Activated effector memory CD4-positive, alpha-beta T cell treated with Interleukin-2 at 50 U/mL for 16 hours (primary cell): ENCODE results near the gene DCHS1.

ENCODE experiments used
- DNase-seq: peaks from one replicate; pipeline ENCODE4 v3.0.0-alpha.2; 2020

Gene DCHS1

GRCh38 chr11:6642957-6643356, 12.7 kb downstream of the DCHS1 start:
- no peak for DNase-seq

GRCh38 chr11:6640985-6641701, 14.5 kb downstream of the DCHS1 start:
- no peak for DNase-seq

GRCh38 chr11:6640036-6640984, 15.3 kb downstream of the DCHS1 start:
- DNase-seq: no peak

GRCh38 chr11:6638429-6638828, 17.2 kb downstream of the DCHS1 start:
- DNase-seq: no peak

- no peak for DNase-seq
Measured at GRCh38 chr11:6637871-6638270, 17.7 kb downstream of the DCHS1 start.

- DNase-seq: no peak
Measured at GRCh38 chr11:6636480-6636879, 19.1 kb downstream of the DCHS1 start.

GRCh38 chr11:6635082-6635932, 20.3 kb downstream of the DCHS1 start:
- no peak for DNase-seq

GRCh38 chr11:6634534-6634933, 21.1 kb downstream of the DCHS1 start:
- DNase-seq: no peak

- no peak for DNase-seq
Measured at GRCh38 chr11:6633422-6634408, 21.9 kb downstream of the DCHS1 start.

- DNase-seq: no peak
Measured at GRCh38 chr11:6632116-6633073, 23.2 kb downstream of the DCHS1 start.

- no peak for DNase-seq
Measured at GRCh38 chr11:6631361-6631890, 24.2 kb downstream of the DCHS1 start.

GRCh38 chr11:6630632-6631291, 24.8 kb downstream of the DCHS1 start:
- no peak for DNase-seq

GRCh38 chr11:6629892-6630631, 25.5 kb downstream of the DCHS1 start:
- no peak for DNase-seq

- no peak for DNase-seq
Measured at GRCh38 chr11:6629573-6629891, 26.1 kb downstream of the DCHS1 start.

- DNase-seq: no peak
Measured at GRCh38 chr11:6628526-6628925, 27.1 kb downstream of the DCHS1 start.

GRCh38 chr11:6627762-6628241, 27.8 kb downstream of the DCHS1 start:
- DNase-seq: no peak

GRCh38 chr11:6626971-6627761, 28.4 kb downstream of the DCHS1 start:
- DNase-seq: no peak

GRCh38 chr11:6625832-6626420, 29.7 kb downstream of the DCHS1 start:
- DNase-seq: no peak
